Measurements from ENCODE around the gene SH3RF2. TPM values are rescaled to one million over a fixed set of nuclear protein-coding genes. Genes with fewer than 3 reads are reported as not detected.

Gene SH3RF2
- total RNA-seq, 4 donors from 2014 or later: 19.2 to 97.1 (median 39.1) TPM

DNA sequence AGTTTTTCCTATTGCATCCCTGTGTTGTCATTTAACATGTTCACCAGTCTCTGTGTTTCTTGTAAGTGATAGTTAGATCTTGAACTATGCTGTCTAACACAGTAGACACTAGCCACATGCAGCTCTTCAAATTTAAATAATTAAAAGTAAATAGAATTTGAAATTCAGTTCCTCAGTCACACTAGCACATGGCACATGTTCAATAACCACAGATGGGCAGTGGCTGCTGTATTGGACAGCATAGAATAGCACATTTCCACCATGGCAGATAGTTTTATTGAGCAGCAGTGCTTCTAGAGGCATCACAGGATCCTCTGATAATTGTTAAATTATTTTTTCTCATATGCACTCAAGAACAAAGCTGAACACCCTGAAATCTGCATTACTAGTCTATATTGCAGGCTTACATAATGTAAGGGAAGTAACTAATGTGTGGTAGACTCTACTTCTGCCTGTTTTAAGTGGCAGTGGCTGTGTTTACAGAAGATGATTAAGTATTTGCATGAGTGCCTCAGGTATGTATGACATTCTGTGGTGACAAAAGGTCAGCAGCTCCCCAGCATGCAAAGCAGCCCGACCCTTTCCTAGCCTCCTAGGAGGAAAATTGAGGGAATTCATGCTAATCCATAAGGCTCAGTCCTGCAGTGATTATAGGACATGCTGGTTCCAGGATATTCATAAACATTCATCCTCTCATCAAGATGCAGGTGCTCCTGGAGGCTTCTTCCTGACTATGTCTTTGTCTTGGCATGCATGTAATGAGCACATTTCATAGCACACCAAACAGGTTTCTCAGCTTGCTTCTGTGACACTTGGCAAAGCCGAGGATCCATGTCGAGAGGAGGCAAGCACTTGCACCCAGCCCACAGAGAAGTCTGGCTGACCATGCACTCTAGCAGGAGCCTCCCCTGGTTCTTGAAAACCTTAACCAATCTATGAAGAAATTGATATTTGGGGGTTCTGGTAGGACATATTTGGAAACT is 45.5 kb downstream of the SH3RF2 start:
- DNase-seq (no peak), ATAC-seq (no peak)
- Histone ChIP-seq H3K4me3 (no peak overlapping the region), H3K27ac (peak overlapping the region; percentile 41 to 82 (median 70)), H3K36me3 (no peaks in the 10 kb centered on the region), H3K4me1 (peaks cover 34 to 70% of the 10 kb centered on the region in 2 donors), H3K9me3 (no peaks in the 10 kb centered on the region), H3K27me3 (no peaks in the 10 kb centered on the region)
- TF ChIP-seq POLR2A (IDR thresholded peaks at IDR 0.05): no peak
- TF ChIP-seq, protein P1, sequence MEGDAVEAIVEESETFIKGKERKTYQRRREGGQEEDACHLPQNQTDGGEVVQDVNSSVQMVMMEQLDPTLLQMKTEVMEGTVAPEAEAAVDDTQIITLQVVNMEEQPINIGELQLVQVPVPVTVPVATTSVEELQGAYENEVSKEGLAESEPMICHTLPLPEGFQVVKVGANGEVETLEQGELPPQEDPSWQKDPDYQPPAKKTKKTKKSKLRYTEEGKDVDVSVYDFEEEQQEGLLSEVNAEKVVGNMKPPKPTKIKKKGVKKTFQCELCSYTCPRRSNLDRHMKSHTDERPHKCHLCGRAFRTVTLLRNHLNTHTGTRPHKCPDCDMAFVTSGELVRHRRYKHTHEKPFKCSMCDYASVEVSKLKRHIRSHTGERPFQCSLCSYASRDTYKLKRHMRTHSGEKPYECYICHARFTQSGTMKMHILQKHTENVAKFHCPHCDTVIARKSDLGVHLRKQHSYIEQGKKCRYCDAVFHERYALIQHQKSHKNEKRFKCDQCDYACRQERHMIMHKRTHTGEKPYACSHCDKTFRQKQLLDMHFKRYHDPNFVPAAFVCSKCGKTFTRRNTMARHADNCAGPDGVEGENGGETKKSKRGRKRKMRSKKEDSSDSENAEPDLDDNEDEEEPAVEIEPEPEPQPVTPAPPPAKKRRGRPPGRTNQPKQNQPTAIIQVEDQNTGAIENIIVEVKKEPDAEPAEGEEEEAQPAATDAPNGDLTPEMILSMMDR (IDR thresholded peaks at IDR 0.05 in 4 of 5, conservative IDR thresholded peaks at IDR 0.05 in 1 of 5): no peak
- in situ Hi-C loops (cut with MboI; ENCODE audit: low sequenced_read_pairs in 4 of 4): no loop called here
- intact Hi-C loops (cut with DNase I; ENCODE audit: low total_unique reads): no loop called here

- ATAC-seq: peak; percentile 42 to 60
- H3K9me3 ChIP-seq: no peaks in the 10 kb centered on the region
- no peaks in the 10 kb centered on the region for H3K36me3 ChIP-seq
- H3K4me1 ChIP-seq: peaks cover 34 to 62% of the 10 kb centered on the region in 2 donors
- TF ChIP-seq, protein P1 (IDR thresholded peaks at IDR 0.05 in 4 of 5, conservative IDR thresholded peaks at IDR 0.05 in 1 of 5): no peak
- no peak for TF ChIP-seq POLR2A (IDR thresholded peaks at IDR 0.05)
- H3K27me3 ChIP-seq: no peaks in the 10 kb centered on the region
- intact Hi-C loops (cut with DNase I; ENCODE audit: low total_unique reads): no loop called here
- peak overlapping the region; percentile 41 to 82 (median 70) for H3K27ac ChIP-seq
- no peak overlapping the region for H3K4me3 ChIP-seq
- in situ Hi-C loops (cut with MboI; ENCODE audit: low sequenced_read_pairs in 4 of 4): no loop called here
- DNase-seq: no peak
Measured at GRCh38 chr5:145982572-145983318, 46.4 kb downstream of the SH3RF2 start.

GRCh38 chr5:145983446-145983845 is 47.1 kb downstream of the SH3RF2 start:
- in situ Hi-C loops (cut with MboI; ENCODE audit: low sequenced_read_pairs in 4 of 4): no loop called here
- peak; percentile 89 to 90 for ATAC-seq

DNA sequence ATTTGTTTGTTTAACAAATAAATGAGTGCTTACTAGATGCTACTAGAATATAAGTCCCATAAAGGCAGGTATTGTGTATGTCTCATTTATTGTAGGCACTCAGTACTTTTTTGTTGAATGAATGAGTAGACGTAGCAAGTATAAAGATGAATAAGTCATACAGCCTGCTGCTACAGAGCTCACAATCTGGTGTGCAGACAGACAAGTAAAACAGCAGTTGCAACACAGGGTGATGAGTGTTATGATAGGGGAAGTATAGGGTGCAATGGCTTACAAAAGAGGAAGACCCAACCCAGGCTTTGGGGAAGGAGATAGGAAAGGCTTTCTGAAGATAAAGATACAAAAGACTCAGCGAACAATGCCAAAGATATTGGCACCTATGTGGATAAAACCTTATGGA is 47.7 kb downstream of the SH3RF2 start:
- Histone ChIP-seq H3K4me3 (no peak overlapping the region), H3K27ac (peak overlapping the region in 3 of 4 donors; percentile 63 to 82 (median 77)), H3K9me3 (no peaks in the 10 kb centered on the region), H3K36me3 (no peaks in the 10 kb centered on the region), H3K4me1 (peaks cover 22 to 54% of the 10 kb centered on the region in 2 donors), H3K27me3 (no peaks in the 10 kb centered on the region)
- intact Hi-C loops (cut with DNase I; ENCODE audit: low total_unique reads) (no loop called here), in situ Hi-C loops (cut with MboI; ENCODE audit: low sequenced_read_pairs in 4 of 4) (no loop called here)
- no peak for DNase-seq
- no peak for TF ChIP-seq POLR2A (IDR thresholded peaks at IDR 0.05)
- TF ChIP-seq, protein P1 (IDR thresholded peaks at IDR 0.05 in 4 of 5, conservative IDR thresholded peaks at IDR 0.05 in 1 of 5): no peak
- ATAC-seq: no peak

More at GRCh38 chr5:145983446-145983845, 47.1 kb downstream of the SH3RF2 start:
- Histone ChIP-seq H3K27me3 (no peaks in the 10 kb centered on the region), H3K4me1 (peaks cover 29 to 55% of the 10 kb centered on the region in 2 donors), H3K9me3 (no peaks in the 10 kb centered on the region), H3K36me3 (no peaks in the 10 kb centered on the region), H3K27ac (peak overlapping the region; percentile 41 to 82 (median 70)), H3K4me3 (no peak overlapping the region)
- peak; percentile 30 to 67 for DNase-seq
- TF ChIP-seq POLR2A (IDR thresholded peaks at IDR 0.05): no peak
- TF ChIP-seq, protein P1 (IDR thresholded peaks at IDR 0.05 in 4 of 5, conservative IDR thresholded peaks at IDR 0.05 in 1 of 5): no peak
- intact Hi-C loops (cut with DNase I; ENCODE audit: low total_unique reads): no loop called here
